ENCODE data around the gene CASK.

CASK gene, protein sequence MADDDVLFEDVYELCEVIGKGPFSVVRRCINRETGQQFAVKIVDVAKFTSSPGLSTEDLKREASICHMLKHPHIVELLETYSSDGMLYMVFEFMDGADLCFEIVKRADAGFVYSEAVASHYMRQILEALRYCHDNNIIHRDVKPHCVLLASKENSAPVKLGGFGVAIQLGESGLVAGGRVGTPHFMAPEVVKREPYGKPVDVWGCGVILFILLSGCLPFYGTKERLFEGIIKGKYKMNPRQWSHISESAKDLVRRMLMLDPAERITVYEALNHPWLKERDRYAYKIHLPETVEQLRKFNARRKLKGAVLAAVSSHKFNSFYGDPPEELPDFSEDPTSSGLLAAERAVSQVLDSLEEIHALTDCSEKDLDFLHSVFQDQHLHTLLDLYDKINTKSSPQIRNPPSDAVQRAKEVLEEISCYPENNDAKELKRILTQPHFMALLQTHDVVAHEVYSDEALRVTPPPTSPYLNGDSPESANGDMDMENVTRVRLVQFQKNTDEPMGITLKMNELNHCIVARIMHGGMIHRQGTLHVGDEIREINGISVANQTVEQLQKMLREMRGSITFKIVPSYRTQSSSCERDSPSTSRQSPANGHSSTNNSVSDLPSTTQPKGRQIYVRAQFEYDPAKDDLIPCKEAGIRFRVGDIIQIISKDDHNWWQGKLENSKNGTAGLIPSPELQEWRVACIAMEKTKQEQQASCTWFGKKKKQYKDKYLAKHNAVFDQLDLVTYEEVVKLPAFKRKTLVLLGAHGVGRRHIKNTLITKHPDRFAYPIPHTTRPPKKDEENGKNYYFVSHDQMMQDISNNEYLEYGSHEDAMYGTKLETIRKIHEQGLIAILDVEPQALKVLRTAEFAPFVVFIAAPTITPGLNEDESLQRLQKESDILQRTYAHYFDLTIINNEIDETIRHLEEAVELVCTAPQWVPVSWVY

DNA sequence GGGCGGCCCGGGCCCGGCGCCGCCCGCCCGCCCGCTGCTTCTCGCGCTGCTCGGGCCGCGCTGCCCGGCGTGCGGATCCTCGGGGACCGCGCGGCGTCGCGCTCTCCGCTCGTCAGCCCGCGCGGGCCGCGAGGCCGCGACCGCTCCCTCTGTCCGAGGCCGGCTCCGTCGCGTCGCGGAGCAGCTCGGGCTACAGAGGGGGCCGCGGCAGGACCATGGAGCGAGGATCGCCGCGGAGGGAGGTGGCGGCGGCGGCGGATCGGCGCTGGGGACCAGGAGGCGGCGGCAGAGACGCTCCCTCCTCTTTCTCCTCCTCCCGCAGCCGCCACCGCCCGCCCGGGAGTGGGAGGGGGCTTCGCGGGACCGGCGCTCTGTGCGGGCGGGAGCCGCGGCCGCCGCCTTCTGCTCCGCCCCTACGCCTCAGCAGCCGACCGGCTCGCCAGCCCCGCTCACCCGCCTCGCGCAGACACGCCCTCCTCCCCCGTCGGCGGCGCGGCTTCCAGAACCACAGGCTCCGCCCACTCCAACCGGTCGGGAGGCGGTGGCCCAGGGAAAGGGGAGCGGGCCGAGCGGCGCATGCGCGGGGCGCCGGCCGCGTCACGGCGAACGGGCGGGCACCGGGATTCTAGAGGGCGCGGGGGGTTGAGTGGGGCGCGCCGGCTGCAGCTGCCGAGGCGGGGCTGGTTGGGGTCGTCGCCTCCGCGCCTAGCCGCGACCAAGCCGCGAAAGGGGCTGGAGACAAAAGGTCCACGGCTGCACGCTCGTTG, at the start of gene CASK:
CASK (minus strand) TSS at position 344 of the 767 bp plus-strand sequence. CDS start 566 bp downstream, outside the sequence.
- peak; percentile 90 to 92 for DNase-seq

GRCh38 chrX:41971346-41971745, 48.0 kb upstream of the CASK start:
- no peak for DNase-seq

GRCh38 chrX:41970419-41970818, 47.1 kb upstream of the CASK start:
- no peak for DNase-seq

- no peak for DNase-seq
Measured at GRCh38 chrX:41963348-41963747, 40.0 kb upstream of the CASK start.

DNA sequence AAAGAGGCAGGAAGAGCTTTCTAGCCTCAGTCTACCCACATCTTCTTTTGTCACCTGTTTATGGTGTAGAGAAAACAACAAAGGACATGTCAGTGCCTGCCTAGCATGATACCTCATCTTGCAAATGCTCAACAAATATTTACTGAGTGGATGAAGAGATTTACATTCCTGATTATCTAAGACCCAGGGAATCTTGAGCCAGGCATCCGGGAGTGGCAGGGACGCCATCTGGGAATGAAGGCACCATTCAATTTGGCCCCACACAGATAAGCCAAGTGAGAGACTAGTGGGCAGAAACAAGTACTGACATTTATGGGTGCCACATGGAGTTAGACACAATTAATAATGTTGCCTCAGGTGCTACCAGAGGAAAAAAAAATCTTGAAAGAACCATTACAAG, 36.8 kb upstream of the CASK start:
- DNase-seq, result no peak

DNA sequence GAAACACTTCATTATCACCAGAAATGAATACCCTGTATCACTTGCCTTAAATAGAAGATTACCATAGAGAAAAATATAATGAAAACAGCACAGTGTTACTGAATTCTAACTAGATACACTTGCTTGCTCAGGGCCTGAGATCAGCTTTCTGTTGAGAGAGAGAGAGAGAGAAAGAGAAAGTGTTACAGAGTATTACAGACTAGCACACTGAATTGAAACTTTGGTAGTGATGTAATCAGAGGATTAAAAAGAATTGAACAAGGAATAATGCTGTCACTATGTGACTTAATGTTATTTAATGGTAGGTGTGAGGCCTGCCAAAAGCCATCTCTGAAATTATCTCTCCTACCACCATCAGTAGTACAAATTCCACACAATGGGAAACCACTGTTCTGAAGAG, 35.5 kb upstream of the CASK start:
- no peak for DNase-seq

GRCh38 chrX:41956027-41956426, 32.7 kb upstream of the CASK start:
- no peak for DNase-seq

GRCh38 chrX:41952102-41952501, 28.7 kb upstream of the CASK start:
- no peak for DNase-seq

GRCh38 chrX:41946989-41947612, 23.7 kb upstream of the CASK start:
- DNase-seq, result peak in 1 of 2 donors; percentile 5

DNA sequence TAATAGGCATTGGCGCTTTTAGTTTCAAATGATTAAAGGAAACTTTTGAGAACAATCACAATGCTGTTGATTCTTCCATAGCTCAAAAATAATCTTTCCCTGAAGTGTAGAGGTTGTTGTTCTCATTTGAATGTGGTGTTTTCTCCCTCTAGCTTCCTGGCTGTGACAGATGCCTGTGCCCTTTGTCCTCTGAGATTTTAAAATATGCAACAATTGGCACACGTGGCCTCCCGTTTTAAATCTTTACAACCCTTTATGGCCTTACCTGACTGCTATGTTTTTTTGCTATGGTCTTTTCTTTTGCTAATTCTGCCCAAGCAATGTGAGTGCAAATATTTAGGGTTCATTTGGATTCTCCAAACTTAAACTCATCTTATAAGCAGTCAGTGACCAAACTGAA, 22.9 kb upstream of the CASK start:
- DNase-seq, result no peak

DNA sequence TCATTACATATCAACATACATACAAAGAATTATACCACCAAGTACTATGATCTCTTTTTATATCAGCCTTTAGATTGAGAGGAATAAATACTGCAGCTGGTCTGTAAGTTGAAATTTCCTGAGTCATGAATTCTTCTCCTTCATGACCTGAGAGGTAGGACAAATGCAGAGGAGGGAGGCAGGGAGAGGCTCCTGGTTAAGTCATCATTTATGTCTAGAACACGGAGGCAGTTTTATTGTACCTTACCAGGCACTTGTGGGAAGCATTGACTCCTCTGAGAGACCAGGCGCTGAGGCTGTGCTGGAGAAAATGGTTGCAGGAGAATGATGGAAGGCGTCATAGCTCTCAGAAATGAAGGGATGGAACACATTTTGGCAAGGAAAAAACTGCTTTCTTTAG, 12.5 kb upstream of the CASK start:
- DNase-seq, result no peak

DNA sequence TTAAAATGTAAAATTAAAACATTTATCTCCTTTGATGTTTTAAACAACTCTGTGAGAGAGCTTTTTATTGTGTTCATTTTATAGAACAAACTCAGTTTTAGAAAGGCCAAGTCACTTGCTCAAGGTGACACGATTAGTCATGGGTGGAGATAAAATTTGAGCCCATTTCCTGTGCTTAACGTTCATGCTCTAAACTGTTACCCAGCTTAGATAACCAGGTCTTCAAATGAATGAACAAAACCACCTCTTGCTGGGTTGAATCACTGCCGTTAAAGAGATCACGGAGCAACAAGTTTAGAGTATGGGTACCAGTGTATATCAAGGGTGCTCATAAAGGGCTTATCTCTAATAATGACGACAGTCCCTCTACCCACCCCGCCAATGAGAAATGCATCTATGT, 10.2 kb upstream of the CASK start:
- DNase-seq, result no peak

- no peak for DNase-seq
Measured at GRCh38 chrX:41932885-41933284, 9.5 kb upstream of the CASK start.

- DNase-seq, result no peak
Measured at GRCh38 chrX:41931591-41931990, 8.2 kb upstream of the CASK start.

DNA sequence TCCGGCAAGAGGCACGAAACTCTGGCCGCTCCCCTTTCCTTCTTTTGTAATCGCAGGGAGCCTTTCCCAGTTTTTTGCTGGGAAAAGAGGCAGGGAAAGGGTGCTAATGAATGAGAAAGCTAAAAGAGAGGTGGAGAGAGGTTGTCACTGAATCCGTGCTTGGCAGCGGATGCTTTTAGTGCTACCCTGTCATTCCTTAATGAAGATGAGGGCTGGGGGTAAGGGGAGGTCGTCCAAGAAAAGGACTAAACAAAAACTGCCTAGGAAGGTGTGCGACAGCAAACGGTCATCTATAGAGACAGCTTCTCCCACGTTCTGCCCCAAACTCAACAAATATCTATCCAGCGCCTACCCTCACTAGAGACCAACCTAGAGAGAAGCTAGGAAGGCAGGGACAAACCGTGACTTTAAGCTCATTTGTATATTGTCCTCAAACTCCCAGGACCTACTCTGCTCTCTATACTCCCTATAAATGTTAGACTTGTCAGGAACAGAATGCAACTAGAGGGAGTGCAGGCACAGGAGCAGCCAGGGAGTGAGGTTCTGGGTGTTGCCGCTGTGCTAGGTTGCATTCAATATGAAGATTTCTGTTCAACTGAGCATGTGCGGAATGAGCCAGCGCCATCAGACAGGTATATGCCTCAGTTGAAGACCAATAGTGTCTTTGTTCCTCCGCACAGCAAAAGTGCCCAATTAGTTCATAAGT, 777 bp upstream of the CASK start:
- DNase-seq, result peak; percentile 22 to 29

- peak in 1 of 2 donors; percentile 10 for DNase-seq
Measured at GRCh38 chrX:41922431-41923151, 763 bp downstream of the CASK start.

- peak; percentile 33 to 39 for DNase-seq
Measured at GRCh38 chrX:41921492-41922430, 1.6 kb downstream of the CASK start.

DNA sequence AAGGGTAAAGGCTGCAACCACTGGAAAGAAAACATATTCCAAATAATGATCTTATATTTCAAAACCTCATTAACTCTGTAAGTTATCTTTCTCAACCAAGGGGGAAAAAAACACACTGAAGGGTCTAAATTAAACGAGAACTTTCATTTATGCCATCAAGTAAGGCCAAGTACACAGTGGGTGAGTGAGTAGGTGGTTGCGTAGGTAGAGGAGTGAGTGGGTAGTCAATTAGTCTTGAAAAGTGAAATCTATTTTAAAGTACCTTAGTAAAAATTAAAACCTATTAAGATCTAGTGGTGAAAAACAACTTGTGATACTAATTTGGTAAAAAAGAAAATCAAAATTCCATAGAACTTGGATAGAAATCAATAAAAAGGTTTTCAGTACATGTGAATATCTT, 3.5 kb downstream of the CASK start:
- DNase-seq, result no peak

- no peak for DNase-seq
Measured at GRCh38 chrX:41917517-41917916, 5.8 kb downstream of the CASK start.

DNA sequence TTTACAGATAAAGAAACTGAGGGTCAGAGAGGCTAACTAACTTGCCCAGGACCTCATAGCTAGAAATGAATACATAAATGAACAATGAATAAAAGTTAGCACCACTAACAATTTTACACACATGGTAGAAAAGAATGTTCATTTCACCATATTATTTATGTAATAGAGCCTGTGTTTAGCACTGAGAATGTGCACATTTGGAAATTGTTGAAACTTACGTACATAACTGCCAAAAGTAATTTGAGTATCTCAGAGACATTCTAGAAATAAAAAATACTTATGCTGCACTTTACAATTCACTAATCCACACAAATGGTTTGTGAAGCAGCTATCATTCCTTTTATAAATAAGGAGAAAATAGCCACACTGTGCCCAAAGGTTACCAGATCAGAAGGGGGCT, 9.9 kb downstream of the CASK start:
- DNase-seq, result no peak
